GM18907 (cell line): ENCODE results near the gene PPP1R3G.
"Not testable (repeated sequence)": the region's sequence is repeated elsewhere in the genome, so short reads cannot be mapped to it uniquely, and the experiment has no call there.

Source experiments
- ATAC-seq: cut with Tn5 transposase; IDR thresholded peaks from one replicate; pipeline ENCODE4 v1.9.1; 2021; ENCODE audit warnings: mild to moderate bottlenecking, moderate library complexity; ENCODE audit not compliant: unreplicated experiment

PPP1R3G gene

GRCh38 chr6:5116243-5116991 lies 31.3 kb downstream of the PPP1R3G start:
- no peak for ATAC-seq

DNA sequence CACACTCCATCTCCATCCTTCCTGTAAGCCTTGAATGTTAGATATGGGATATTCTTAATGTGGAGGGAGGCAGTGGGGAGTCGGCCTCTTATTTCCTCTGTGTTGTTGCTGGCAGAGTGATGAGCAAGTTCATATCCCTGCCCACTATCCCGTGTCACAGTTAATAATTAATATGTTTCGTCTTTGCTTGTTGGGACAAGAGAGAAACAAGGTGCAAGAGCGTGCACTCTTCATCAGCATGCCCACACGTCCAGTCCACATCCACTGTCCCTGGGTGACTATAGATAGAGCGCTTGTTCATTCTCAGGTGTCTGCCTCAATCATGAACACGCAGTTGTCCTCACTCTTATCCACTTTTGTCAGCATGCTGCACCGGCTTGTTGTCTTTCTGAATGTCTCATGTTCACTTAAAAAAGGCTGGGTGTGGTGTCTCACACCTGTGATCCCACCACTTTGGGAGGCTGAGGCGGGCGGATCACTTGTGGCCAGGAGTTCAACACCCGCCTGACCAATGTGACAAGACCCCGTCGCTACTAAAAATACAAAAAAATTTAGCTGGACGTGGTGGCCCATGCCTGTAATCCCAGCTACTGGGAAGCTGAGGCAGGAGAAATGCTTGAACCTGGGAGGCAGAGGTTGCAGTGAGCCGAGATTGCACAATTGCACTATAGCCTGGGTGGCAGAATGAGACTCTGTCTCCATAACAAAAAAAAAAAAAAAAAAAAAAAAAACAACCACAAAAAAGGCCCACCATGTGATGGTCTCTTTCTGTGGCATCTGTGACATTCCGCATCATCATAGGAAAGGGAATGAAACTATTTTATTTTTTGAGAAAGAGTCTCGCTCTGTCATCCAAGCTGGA lies 34.2 kb downstream of the PPP1R3G start:
- ATAC-seq: no peak

- no peak for ATAC-seq
These were observed 34.9 kb downstream of the PPP1R3G start for GRCh38 chr6:5120011-5120410.

DNA sequence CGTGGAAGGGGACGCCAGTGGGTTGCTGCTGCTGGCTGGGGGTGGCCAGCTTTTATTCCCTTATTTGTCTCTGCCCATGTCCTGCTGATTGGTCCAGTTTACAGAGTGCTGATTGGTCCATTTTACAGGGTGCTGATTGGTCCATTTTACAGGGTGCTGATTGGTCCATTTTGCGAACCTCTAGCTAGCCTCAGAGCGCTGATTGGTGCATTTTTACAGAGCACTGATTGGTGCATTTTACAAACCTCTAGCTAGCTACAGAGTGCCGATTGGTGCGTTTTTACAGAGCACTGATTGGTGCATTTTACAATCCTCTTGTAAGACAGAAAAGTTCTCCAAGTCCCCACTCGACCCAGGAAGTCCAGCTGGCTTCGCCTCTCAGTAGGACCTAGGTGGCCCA lies 35.4 kb downstream of the PPP1R3G start:
- not testable (repeated sequence) for ATAC-seq

GRCh38 chr6:5121479-5121878 lies 36.3 kb downstream of the PPP1R3G start:
- ATAC-seq: no peak

- ATAC-seq: no peak
These were observed 36.8 kb downstream of the PPP1R3G start for GRCh38 chr6:5121956-5122355.

DNA sequence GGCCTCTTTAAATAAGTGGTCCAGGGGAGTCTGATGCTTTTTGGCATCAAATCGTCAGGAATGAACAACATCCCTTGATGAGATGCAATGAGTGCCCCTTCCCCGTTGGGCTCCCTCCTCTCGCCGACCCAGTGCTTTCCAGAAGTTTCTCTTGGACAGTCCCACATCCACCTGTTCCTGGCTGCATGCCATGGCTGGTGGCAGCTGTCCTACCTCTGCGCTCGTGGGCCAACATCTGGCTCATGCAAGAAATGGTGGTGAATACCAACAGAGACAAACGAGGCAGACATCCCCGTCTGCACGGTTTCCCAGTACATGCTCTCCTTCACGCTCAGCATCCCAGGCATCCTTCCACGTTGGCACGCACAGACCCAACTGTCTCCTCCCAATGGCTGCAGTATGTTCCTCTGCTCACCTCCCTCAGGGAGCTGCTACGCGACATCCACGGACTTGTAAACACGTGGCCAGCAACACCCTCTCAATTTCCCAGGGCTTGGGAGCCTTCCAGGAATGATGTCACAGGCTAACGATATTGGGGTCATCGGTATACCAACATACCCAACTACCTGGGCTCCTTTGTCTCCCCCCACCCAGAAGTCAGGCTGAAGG lies 37.5 kb downstream of the PPP1R3G start:
- ATAC-seq: no peak

DNA sequence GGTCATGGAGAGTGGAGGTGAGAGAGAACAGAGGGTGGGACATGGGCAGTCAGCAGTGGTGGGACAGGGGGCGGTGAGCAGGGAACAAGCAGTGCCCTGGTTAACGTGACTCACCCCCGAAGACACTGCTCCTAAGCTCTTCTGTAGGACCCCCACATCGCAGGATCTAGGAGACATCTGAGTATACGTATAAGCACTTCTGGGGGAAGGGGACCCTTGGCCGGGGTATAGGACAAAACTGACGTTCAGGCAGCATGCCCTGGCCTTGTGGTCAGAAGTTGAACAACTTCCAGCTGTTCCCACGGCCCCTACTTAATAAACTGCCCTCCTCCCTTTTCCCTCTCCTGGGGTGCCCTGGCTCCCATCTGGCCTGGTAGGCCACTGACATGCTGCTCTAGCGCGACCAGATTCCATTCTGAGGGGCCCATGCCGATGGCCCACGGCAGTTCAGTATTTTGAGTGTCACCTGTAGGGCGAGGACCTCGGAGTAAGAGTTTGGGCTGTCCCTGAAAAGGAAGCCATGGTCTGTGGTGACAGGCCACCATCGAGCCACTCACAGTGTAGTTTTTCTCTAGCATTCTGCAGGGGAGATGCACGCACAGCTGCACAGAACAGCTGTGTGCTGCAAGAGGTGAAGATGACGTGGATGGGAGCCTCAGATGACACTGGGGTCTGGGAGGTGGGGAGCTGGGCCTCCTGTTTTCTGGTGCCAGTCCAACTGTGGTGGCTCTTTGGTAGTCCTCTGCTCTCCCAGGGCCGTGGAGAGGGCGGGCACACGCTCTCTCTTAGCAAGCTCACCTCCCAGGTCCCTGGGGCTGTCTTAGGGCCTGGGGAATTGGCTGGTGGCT lies 38.4 kb downstream of the PPP1R3G start:
- ATAC-seq: no peak

DNA sequence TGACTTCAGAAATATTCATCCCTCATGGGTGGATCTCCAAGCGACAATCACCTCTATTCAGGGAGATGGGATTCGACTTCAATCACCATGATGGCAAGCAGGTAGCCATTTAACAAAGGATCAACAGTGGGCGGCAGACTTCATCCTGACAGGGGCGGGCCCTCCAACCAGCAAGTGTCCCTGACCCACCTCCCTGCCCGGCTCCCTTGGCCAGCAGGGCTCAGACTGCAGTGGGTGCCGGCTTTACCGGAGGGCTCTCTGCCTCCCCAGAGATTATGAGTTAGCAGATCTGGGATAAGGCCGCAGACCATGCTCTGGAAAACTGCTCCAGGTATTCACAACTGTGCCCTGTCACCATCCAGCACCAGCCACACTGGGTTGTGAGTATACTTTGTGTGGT lies 39.4 kb downstream of the PPP1R3G start:
- no peak for ATAC-seq

DNA sequence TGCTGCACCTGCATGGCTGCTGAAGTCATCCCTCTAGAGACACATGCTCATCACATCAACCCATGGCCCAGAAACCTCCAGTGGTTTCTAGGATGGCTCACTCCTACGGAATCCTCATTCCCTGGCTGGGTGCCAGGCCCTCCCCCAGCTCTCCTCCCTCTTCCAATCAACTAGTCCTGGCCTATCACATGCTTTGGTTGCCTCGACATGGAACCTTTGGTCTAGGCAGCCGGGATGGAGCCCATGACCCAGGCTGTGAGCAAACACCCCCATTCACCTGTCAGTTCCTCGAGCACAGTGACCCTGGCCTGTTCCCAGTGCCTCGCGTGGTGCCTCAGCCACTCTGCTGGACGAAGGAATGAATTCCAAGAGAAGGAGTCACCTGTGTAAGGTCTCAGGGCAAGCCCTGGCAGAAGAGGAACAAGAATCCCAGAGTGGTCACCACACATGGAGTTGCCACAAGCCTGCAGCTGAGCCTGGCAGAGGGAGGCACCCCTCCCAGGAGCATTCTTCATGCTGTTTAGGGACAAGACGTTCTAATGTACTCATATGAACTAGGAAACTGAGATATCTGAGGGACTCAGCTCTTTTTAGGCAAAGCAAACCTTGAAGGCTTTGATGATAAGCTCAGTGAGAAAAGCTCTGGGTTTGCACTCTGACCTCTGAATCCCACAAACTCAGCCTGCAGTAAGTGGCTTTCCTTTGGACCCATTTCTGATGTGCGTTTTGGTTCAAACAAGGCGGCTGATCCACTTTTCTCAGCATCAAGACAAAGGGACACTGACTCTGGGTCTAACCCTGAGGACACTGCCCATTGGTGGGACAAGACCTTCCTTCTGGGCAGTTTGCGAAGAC lies 40.2 kb downstream of the PPP1R3G start:
- ATAC-seq: no peak

DNA sequence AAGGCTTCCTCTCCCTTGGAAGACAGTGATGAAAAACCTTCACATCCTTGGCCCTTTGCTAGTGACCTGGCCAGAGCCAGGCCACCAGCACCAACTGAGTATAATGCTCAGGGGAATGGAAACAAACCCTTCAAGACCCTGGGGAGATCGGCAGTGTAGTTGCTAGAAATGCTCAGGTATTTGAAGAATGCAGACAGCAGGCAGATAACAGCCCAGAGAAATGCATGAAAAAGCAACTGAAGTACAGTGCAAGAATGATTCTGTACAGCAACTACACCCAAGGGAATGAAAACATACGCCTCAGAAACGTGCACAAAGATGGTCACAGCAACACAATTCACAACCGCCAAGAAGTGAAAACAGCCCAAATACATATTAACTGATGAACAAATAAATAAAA lies 41.1 kb downstream of the PPP1R3G start:
- no peak for ATAC-seq

DNA sequence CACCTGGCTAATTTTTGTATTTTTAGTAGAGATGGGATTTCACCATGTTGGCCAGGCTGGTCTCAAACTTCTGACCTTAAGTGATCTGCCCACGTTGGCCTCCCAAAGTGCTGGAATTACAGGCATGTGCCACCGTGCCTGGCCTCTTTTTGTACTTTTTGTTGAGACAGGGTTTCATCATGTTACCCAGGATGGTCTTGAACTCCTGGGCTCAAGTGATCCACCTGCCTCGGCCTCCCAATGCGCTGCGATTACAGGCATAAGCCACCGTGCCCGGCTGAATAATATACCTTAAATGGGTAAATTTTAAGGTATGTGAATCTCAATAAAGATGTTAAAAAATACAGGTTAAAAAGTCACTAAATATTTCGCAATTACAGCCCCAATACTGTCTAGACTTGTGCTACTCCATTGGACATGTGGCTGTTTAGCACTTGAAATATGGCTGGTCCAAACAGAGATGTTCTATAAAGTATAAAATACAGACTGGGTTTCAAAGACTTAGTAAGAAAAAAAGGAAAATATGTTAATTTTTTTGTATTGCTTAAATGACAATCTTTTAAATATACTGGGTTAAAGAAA lies 42.1 kb downstream of the PPP1R3G start:
- ATAC-seq: no peak

- ATAC-seq: no peak
These were observed 43.2 kb downstream of the PPP1R3G start for GRCh38 chr6:5128351-5128750.

GRCh38 chr6:5130135-5130866 lies 45.2 kb downstream of the PPP1R3G start:
- ATAC-seq: no peak

DNA sequence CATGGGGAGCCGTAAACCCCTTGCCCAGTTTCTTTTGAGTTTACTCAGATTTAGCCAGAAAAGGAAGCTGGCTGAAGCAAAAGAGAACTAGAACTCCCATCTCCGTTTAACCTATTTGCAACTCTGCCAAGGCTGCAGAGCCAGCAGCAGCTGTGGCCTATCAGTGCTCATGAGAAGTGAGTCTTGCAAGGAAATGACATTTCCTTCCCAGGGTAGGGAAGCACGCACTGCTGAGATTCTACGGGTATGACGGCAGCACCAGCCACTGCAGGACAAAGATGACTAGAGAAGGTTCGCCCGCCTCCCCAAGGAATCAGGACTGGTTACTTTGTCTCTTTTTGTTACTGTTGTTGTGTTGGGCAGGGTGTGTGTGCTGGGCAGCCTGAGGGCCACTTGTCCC lies 47.6 kb downstream of the PPP1R3G start:
- ATAC-seq: peak; percentile 86

GRCh38 chr6:5133943-5134342 lies 48.8 kb downstream of the PPP1R3G start:
- ATAC-seq: no peak

GRCh38 chr6:5135788-5136376 lies 50.7 kb downstream of the PPP1R3G start:
- peak; percentile 37 for ATAC-seq

DNA sequence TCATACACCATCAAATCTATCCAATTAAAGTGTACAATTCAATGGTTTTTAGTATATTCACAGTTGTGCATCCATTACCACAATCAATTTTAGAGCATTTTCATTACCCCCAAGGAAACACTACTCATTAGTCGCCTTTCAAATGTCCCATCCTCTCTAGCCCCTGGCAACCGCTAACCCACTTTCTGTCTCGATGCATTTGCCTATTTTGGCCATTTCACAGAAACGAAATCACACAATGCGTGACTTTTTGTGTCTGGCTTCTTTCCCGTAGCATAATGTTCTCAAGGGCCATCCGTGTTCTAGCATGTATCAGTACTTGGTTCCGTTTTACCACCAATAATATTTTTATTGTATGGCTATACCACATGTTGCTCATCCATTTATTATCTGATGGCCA lies 51.7 kb downstream of the PPP1R3G start:
- ATAC-seq: no peak
